CD4-positive, alpha-beta T cell treated with Interleukin-6 at 100 ng/mL for 8 hours (primary cell): ENCODE data around the gene TADA2A.

Experiments used
- DNase-seq: peaks from one replicate; pipeline ENCODE4 v3.0.0-alpha.2; 2020; ENCODE audit warnings: mixed read lengths, low spot score

The TADA2A gene

GRCh38 chr17:37527249-37527851 is 120.7 kb downstream of the TADA2A start:
- peak; percentile 38 for DNase-seq
